PC-3 (cell line): ENCODE data around the gene DAAM2.

ENCODE experiments used
- EZH2 ChIP-seq: fragments of 300-600 bp; sonication (generic); IDR thresholded peaks from one replicate; pipeline ENCODE4 v1.6.1; 2017; ENCODE audit warnings: antibody characterized with exemption, mild to moderate bottlenecking, low read length; ENCODE audit not compliant: unreplicated experiment
- TF ChIP-seq, protein P1 (sequence below): fragments of 300-600 bp; sonication (generic); conservative IDR thresholded peaks from 2 replicates; pipeline ENCODE4 v1.5.1; 2017; ENCODE audit warnings: antibody characterized with exemption, low read depth, mild to moderate bottlenecking, low read length

DNA sequence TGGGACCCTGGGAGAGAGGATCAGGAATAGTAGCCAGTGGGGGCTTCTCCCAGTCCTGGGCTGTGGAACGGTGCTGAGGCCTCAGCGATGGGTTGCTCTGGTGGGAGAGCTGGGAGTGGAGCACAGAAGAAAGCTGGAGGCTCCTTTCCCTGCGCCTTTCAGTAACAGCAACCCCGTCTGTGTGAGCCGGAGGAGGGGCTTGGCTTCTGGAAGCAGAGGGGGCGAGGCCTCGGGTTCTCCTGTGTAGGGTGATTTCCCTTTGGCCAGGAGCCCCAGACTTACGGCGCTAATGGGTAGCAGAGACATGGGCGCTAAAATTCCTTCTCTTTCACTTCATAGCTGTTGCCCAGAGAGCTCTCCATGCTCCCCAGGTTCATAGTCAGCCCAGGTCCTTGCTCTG, 55.0 kb downstream of the DAAM2 start:
- TF ChIP-seq, protein P1, sequence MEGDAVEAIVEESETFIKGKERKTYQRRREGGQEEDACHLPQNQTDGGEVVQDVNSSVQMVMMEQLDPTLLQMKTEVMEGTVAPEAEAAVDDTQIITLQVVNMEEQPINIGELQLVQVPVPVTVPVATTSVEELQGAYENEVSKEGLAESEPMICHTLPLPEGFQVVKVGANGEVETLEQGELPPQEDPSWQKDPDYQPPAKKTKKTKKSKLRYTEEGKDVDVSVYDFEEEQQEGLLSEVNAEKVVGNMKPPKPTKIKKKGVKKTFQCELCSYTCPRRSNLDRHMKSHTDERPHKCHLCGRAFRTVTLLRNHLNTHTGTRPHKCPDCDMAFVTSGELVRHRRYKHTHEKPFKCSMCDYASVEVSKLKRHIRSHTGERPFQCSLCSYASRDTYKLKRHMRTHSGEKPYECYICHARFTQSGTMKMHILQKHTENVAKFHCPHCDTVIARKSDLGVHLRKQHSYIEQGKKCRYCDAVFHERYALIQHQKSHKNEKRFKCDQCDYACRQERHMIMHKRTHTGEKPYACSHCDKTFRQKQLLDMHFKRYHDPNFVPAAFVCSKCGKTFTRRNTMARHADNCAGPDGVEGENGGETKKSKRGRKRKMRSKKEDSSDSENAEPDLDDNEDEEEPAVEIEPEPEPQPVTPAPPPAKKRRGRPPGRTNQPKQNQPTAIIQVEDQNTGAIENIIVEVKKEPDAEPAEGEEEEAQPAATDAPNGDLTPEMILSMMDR = no peak
- no peak for TF ChIP-seq EZH2
